A673 (cell line): ENCODE measurements around the gene SLC1A7. TPM values are rescaled to one million over a fixed set of nuclear protein-coding genes. Genes with fewer than 3 reads are reported as not detected.

Experiments used
- BruUV-seq: library from RNA; stranded (reverse); fragments of 400-500 nt; replicated peaks from 2 replicates; lab custom pipeline; 2021; lab: Mats Ljungman, UMichigan
- CTCF ChIA-PET: fragments of 300-600 bp; sonication (Branson Sonifier 250); formaldehyde crosslinking; loops from one replicate; lab custom pipeline; 2022; ENCODE audit warnings: antibody characterized with exemption; lab: Charles Lee
- POLR2A ChIA-PET: fragments of 300-600 bp; sonication (Branson Sonifier 250); formaldehyde crosslinking; loops from one replicate; lab custom pipeline; 2022; ENCODE audit warnings: antibody characterized with exemption; ENCODE audit not compliant: low non-redundant PET; lab: Charles Lee
- DNase-seq: peaks from one replicate; pipeline ENCODE4 v3.0.0-alpha.2; 2015; ENCODE audit warnings: low spot score
- H3K27ac ChIP-seq: fragments of 200-600 bp; sonication (generic); 2 replicates; pipeline ENCODE4 v1.5.1; 2016; ENCODE audit warnings: mixed run types, low read depth, mild to moderate bottlenecking, mixed read lengths, antibody characterized with exemption, low read length; ENCODE audit not compliant: poor library complexity, severe bottlenecking
- H3K27me3 ChIP-seq: fragments of 200-600 bp; sonication (generic); replicated peaks from 2 replicates; pipeline ENCODE4 v1.6.1; 2017; ENCODE audit warnings: mixed run types, low read depth, mild to moderate bottlenecking, mixed read lengths, antibody characterized with exemption, low read length; ENCODE audit not compliant: insufficient read depth, poor library complexity
- H3K36me3 ChIP-seq: fragments of 200-600 bp; sonication (generic); 2 replicates; pipeline ENCODE4 v1.6.1; 2016; ENCODE audit warnings: mixed run types, mild to moderate bottlenecking, mixed read lengths, antibody characterized with exemption, low read length; ENCODE audit not compliant: insufficient read depth, poor library complexity, severe bottlenecking
- H3K4me1 ChIP-seq: fragments of 200-600 bp; sonication (generic); 2 replicates; pipeline ENCODE4 v1.6.1; 2017; ENCODE audit warnings: mixed run types, mild to moderate bottlenecking, mixed read lengths, antibody characterized with exemption, low read length; ENCODE audit not compliant: insufficient read depth, poor library complexity, severe bottlenecking
- H3K4me3 ChIP-seq: fragments of 200-600 bp; sonication (generic); 2 replicates; pipeline ENCODE4 v1.5.1; 2016; ENCODE audit warnings: low read depth, mixed run types, mild to moderate bottlenecking, mixed read lengths, low read length; ENCODE audit not compliant: poor library complexity, severe bottlenecking
- H3K9me3 ChIP-seq: fragments of 200-600 bp; sonication (generic); 2 replicates; pipeline ENCODE4 v1.6.1; 2016; ENCODE audit warnings: mixed run types, low read depth, mild to moderate bottlenecking, mixed read lengths, antibody characterized with exemption, low read length; ENCODE audit not compliant: poor library complexity, severe bottlenecking
- EZH2 ChIP-seq: fragments of 200-600 bp; sonication (generic); IDR thresholded peaks from 2 replicates; pipeline ENCODE4 v1.6.1; 2017; ENCODE audit warnings: borderline replicate concordance, low read depth, mild to moderate bottlenecking, mixed read lengths, antibody characterized with exemption, low read length; ENCODE audit not compliant: poor library complexity, severe bottlenecking
- intact Hi-C: fragments of 100-400 bp; cut with micrococcal nuclease; formaldehyde crosslinking; loops from one replicate; pipeline ENCODE4 v1.10.0; 2022; ENCODE audit not compliant: unreplicated experiment
- total RNA-seq: library from RNA; stranded (reverse); gene quantifications from 2 replicates; pipeline ENCODE4 v1.2.3, GENCODE V29; 2021
- TF ChIP-seq, protein P1 (sequence below): fragments of 300-800, 200-600 bp; sonication (generic); conservative IDR thresholded peaks from 2 replicates; pipeline ENCODE4 v1.5.1; 2017; ENCODE audit warnings: low read depth, mild to moderate bottlenecking, antibody characterized with exemption, low read length, moderate library complexity, mixed read lengths

Gene SLC1A7
- total RNA-seq, 1 experiment from 2014 or later: not detected

DNA sequence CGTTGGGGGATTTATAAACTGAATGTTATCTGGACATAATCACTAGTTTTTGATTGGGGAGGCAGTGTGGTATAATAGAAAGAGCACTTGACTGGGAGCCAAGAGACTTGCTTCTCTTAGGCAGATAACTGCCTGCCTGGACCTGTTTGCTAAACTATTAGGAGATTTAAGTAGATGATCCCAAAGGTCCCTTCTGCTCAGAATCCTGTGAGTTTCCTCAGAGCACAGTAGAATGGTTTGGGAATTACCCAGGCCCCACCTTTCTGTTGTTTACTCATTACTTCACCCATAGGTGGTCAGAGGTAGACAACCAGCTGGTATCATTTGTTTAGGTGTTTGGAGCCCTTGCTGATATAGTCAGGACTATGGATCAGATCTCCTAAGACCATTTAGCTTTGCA, 90.8 kb downstream of the SLC1A7 start:
- intact Hi-C loops: no loop called here
- no peak for TF ChIP-seq EZH2
- TF ChIP-seq, protein P1, sequence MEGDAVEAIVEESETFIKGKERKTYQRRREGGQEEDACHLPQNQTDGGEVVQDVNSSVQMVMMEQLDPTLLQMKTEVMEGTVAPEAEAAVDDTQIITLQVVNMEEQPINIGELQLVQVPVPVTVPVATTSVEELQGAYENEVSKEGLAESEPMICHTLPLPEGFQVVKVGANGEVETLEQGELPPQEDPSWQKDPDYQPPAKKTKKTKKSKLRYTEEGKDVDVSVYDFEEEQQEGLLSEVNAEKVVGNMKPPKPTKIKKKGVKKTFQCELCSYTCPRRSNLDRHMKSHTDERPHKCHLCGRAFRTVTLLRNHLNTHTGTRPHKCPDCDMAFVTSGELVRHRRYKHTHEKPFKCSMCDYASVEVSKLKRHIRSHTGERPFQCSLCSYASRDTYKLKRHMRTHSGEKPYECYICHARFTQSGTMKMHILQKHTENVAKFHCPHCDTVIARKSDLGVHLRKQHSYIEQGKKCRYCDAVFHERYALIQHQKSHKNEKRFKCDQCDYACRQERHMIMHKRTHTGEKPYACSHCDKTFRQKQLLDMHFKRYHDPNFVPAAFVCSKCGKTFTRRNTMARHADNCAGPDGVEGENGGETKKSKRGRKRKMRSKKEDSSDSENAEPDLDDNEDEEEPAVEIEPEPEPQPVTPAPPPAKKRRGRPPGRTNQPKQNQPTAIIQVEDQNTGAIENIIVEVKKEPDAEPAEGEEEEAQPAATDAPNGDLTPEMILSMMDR: no peak
- Histone ChIP-seq H3K27ac (no peak overlapping the region), H3K4me3 (no peak overlapping the region), H3K9me3 (no peaks in the 10 kb centered on the region), H3K4me1 (peaks cover 49% of the 10 kb centered on the region), H3K36me3 (no peaks in the 10 kb centered on the region), H3K27me3 (no peaks in the 10 kb centered on the region)
- CTCF ChIA-PET: no interaction called here
- DNase-seq: no peak
- no TSS peak for BruUV-seq
- POLR2A ChIA-PET: no interaction called here

DNA sequence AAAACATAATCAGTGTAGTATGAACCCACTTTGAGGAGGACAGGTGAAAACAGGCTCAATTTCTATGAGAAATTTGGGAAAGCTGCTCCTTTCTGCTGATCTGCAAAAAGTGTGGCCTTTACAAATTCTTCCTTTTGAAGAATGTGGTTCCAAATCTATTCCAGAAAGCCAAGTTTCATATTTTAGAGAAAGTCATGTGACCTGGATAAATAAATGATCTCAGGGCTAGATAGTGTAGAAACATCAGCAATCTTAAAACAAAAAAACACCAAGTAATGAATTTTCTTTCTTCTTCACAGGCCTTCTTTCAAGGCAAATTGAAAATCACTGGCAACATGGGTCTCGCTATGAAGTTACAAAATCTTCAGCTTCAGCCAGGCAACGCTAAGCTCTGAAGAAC, 92.1 kb downstream of the SLC1A7 start:
- no peak for DNase-seq
- H3K36me3 ChIP-seq: no peaks in the 10 kb centered on the region
- peaks cover 54% of the 10 kb centered on the region for H3K4me1 ChIP-seq
- no TSS peak for BruUV-seq
- intact Hi-C loops: no loop called here
- no peaks in the 10 kb centered on the region for H3K9me3 ChIP-seq
- CTCF ChIA-PET: no interaction called here
- no peak overlapping the region for H3K27ac ChIP-seq
- TF ChIP-seq, protein P1: no peak
- TF ChIP-seq EZH2: no peak
- POLR2A ChIA-PET: no interaction called here
- H3K27me3 ChIP-seq: no peaks in the 10 kb centered on the region
- no peak overlapping the region for H3K4me3 ChIP-seq

DNA sequence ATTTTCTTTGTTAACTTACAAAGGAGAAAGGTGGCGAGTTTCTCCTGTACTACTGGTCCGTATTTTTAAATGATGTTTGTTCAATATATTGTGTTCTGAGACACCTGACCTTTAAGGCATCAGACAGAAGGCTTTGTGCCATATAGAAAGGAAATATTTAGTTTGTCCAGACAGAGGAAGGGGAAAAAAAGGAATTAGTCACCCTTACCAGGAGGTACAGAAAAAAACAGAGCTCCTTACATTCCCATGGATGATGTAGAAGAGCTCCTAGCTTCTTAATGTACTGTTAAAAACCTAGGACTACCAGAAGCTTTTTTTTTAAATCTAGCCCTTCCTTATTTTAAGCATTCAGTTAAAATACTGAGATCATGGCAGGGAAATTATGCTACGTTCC, 92.9 kb downstream of the SLC1A7 start:
- intact Hi-C loops: no loop called here
- DNase-seq: no peak
- Histone ChIP-seq H3K4me3 (no peak overlapping the region), H3K9me3 (no peaks in the 10 kb centered on the region), H3K36me3 (no peaks in the 10 kb centered on the region), H3K27ac (no peak overlapping the region), H3K27me3 (no peaks in the 10 kb centered on the region), H3K4me1 (peaks cover 54% of the 10 kb centered on the region)
- CTCF ChIA-PET: no interaction called here
- TF ChIP-seq, protein P1: no peak
- TF ChIP-seq EZH2: no peak
- POLR2A ChIA-PET: no interaction called here
- BruUV-seq: no TSS peak
